NB4 (cell line): Measurements from ENCODE around the gene ZNF836.

ENCODE experiments used
- POLR2A ChIP-seq: IDR thresholded peaks from 2 replicates; pipeline ENCODE4 v1.6.1; 2011; ENCODE audit warnings: mild to moderate bottlenecking; ENCODE audit not compliant: insufficient read length; ENCODE audit errors: extremely low read depth
- TF ChIP-seq, protein P1 (sequence below): IDR thresholded peaks from one replicate; pipeline ENCODE4 v1.5.1; 2012; ENCODE audit warnings: low read depth, low read length

DNA sequence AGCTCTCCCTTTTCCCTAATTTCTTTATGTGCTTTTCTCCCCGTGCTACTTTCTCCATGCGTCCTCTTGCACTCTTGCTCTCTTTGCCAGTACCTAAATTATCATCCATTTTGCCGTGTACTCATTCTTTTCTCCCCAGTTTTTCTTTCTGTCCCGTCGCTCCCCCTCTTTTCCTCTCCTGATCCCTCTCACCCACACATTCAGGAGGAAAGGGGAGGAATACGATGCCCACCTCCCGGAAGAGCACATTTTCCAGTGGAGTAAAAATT is 32.5 kb downstream of the ZNF836 start:
- TF ChIP-seq, protein P1, sequence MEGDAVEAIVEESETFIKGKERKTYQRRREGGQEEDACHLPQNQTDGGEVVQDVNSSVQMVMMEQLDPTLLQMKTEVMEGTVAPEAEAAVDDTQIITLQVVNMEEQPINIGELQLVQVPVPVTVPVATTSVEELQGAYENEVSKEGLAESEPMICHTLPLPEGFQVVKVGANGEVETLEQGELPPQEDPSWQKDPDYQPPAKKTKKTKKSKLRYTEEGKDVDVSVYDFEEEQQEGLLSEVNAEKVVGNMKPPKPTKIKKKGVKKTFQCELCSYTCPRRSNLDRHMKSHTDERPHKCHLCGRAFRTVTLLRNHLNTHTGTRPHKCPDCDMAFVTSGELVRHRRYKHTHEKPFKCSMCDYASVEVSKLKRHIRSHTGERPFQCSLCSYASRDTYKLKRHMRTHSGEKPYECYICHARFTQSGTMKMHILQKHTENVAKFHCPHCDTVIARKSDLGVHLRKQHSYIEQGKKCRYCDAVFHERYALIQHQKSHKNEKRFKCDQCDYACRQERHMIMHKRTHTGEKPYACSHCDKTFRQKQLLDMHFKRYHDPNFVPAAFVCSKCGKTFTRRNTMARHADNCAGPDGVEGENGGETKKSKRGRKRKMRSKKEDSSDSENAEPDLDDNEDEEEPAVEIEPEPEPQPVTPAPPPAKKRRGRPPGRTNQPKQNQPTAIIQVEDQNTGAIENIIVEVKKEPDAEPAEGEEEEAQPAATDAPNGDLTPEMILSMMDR: no peak
- peak; percentile 9 for TF ChIP-seq POLR2A
